C4-2B (cell line): ENCODE measurements around the gene FNIP2.

Experiments
- CTCF ChIP-seq: fragments of 450-650 bp; conservative IDR thresholded peaks from 2 replicates; pipeline ENCODE4 v1.5.1; 2017; ENCODE audit warnings: mild to moderate bottlenecking
- ZFX ChIP-seq: fragments of 450-650 bp; IDR thresholded peaks from 2 replicates; pipeline ENCODE4 v1.6.1; 2017

DNA sequence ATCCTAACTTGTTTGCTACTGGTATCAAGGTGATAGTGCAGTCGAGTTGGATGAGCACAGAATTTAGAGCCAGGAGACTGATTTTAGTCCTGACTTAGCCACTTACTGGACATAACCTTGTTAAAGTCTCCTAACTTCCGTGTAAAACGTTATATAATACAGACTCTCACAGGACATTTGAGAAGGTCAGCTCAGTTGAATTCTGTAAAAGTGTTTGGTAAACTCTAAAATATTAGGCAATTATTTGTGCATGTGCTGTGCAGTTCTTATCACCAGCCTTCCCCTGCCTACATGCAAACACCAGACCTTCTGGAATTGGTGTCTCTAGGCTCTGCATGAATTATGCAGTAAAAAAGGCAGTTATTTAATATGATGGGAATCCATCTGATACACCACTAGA lies 45.4 kb downstream of the FNIP2 start:
- TF ChIP-seq CTCF (no peak), ZFX (no peak)
